NOMO-1 (cell line): ENCODE measurements around the gene OR11H6.
"Not testable (repeated sequence)": the region's sequence is repeated elsewhere in the genome, so short reads cannot be mapped to it uniquely, and the experiment has no call there.

Experiments used
- DNase-seq, 2 experiments: peaks; one replicate each; lab custom pipeline; 2025; ENCODE audit not compliant: unreplicated experiment in 2 of 2; lab: John Stamatoyannopoulos, UW

OR11H6 gene

DNA sequence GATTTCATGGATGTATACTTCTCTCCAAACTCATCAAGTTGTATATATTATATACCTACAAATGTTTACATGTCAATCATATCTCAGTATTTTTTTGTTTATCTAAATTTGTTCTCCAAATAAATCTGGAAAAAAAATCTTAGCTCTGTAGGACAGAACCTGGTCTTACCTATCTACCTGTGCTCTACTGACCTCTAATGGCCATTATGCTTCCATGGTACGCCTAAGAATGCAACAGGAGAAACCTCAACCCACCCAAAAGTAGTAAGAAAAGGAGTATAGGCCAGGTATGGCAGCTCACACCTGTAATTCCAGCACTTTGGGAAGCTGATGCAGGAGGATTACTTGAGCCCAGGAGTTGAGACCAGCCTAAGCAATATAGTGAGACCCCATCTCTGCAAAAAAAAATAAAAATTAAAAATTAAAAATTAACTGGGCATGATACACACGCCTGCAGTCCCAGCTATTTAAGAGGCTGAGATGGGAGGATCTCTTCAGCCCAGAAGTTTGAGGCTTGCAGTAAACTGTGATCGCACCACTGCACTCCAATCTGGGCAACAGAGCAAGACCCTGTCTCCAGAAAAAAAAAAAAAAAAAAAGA lies 24.2 kb downstream of the OR11H6 start:
- DNase-seq: peak in 1 of 2 experiments; percentile 25

GRCh38 chr14:20262642-20263128 lies 39.2 kb downstream of the OR11H6 start:
- no peak for DNase-seq

GRCh38 chr14:20264361-20264760 lies 40.9 kb downstream of the OR11H6 start:
- not testable (repeated sequence) for DNase-seq

DNA sequence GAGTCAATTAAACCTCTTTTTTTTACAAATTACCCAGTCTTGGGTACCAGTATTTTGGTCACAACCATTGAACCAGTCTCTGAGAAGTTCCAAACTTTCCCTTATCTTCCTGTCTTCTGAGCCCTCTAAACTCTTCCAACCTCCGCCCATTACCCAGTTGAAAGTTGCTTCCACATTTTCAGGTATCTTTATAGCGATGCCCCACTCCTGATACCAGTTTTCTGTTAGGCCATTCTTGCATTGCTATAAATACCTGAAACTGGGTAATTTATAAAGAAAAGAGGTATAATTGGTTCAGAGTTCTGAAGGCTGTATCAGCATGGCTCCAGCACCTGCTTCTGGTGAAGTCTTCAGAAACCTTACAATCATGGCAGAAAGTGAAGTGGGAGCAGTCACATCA lies 50.6 kb downstream of the OR11H6 start:
- DNase-seq: no peak
